WTC11 (cell line): ENCODE data around the gene P3R3URF. TPM values are rescaled to one million over a fixed set of nuclear protein-coding genes. Genes with fewer than 3 reads are reported as not detected.

Experiments
- ATAC-seq: fragments of 200-7000 bp; cut with Tn5 transposase; 2 replicates; pipeline ENCODE4 v1.10.0; 2021; ENCODE audit warnings: mild to moderate bottlenecking, moderate library complexity
- CTCF ChIA-PET: fragments of 300-600 bp; sonication (Branson Sonifier 250); formaldehyde crosslinking; loops from one replicate; lab custom pipeline; 2021; ENCODE audit warnings: antibody characterized with exemption; lab: Charles Lee
- POLR2A ChIA-PET: fragments of 350-600 bp; sonication (Branson Sonifier 250); formaldehyde crosslinking; loops from one replicate; lab custom pipeline; 2021; ENCODE audit warnings: antibody characterized with exemption; lab: Charles Lee
- DNase-seq: peaks from one replicate; pipeline ENCODE4 v3.0.0; 2021; ENCODE audit warnings: low spot score
- H3K27ac Mint-ChIP-seq: 2 replicates; pipeline ENCODE4 v1.8.0; 2021; ENCODE audit warnings: mixed read lengths
- H3K27me3 Mint-ChIP-seq: 2 replicates; pipeline ENCODE4 v1.8.0; 2021; ENCODE audit warnings: low read depth, mild to moderate bottlenecking, moderate library complexity, mixed read lengths
- H3K36me3 Mint-ChIP-seq: 2 replicates; pipeline ENCODE4 v1.8.0; 2021; ENCODE audit warnings: mixed read lengths
- H3K4me1 Mint-ChIP-seq: 2 replicates; pipeline ENCODE4 v1.8.0; 2022; ENCODE audit warnings: mixed read lengths
- H3K4me3 Mint-ChIP-seq: 2 replicates; pipeline ENCODE4 v1.8.0; 2021; ENCODE audit warnings: mild to moderate bottlenecking, moderate library complexity, mixed read lengths
- H3K9me3 Mint-ChIP-seq: 2 replicates; pipeline ENCODE4 v1.8.0; 2021; ENCODE audit warnings: mixed read lengths
- CREM ChIP-seq: sonication (generic); formaldehyde crosslinking; IDR thresholded peaks from 2 replicates; pipeline ENCODE4 v1.8.1; 2022; ENCODE audit warnings: mild to moderate bottlenecking, missing genetic modification reagents, moderate library complexity
- NFE2L1 ChIP-seq: sonication (generic); formaldehyde crosslinking; IDR thresholded peaks from 2 replicates; pipeline ENCODE4 v1.8.1; 2023; ENCODE audit warnings: missing genetic modification reagents
- NR3C1 ChIP-seq: sonication (generic); formaldehyde crosslinking; conservative IDR thresholded peaks from 2 replicates; pipeline ENCODE4 v1.8.1; 2023; ENCODE audit warnings: low read depth, mild to moderate bottlenecking, missing genetic modification reagents
- OVOL2 ChIP-seq: fragments of 250-450 bp; sonication (Bioruptor Pico); IDR thresholded peaks from 2 replicates; pipeline ENCODE4 v1.9.0; 2021; ENCODE audit warnings: mild to moderate bottlenecking, borderline replicate concordance
- TEAD1 ChIP-seq: sonication (generic); formaldehyde crosslinking; IDR thresholded peaks from 2 replicates; pipeline ENCODE4 v1.8.0; 2022; ENCODE audit warnings: mild to moderate bottlenecking, missing genetic modification reagents
- TP53 ChIP-seq: sonication (generic); formaldehyde crosslinking; IDR thresholded peaks from 2 replicates; pipeline ENCODE4 v1.8.1; 2023; ENCODE audit warnings: mild to moderate bottlenecking, missing genetic modification reagents
- ZNF121 ChIP-seq: sonication (generic); formaldehyde crosslinking; IDR thresholded peaks from 2 replicates; pipeline ENCODE4 v1.8.0; 2023; ENCODE audit warnings: missing genetic modification reagents
- ZNF219 ChIP-seq: sonication (generic); formaldehyde crosslinking; IDR thresholded peaks from 2 replicates; pipeline ENCODE4 v1.8.0; 2023; ENCODE audit warnings: missing genetic modification reagents, mild to moderate bottlenecking, borderline replicate concordance
- ZNF317 ChIP-seq: sonication (generic); formaldehyde crosslinking; IDR thresholded peaks from 2 replicates; pipeline ENCODE4 v1.8.1; 2023; ENCODE audit warnings: low read depth, mild to moderate bottlenecking, moderate library complexity, missing genetic modification reagents, borderline replicate concordance
- ZNF396 ChIP-seq: fragments of 250-450 bp; sonication (Bioruptor Pico); IDR thresholded peaks from 2 replicates; pipeline ENCODE4 v1.8.0; 2021; ENCODE audit warnings: mild to moderate bottlenecking, moderate library complexity, borderline replicate concordance
- total RNA-seq: library from RNA; stranded (reverse); gene quantifications from 3 replicates; pipeline ENCODE4 v1.2.3, GENCODE V29; 2021
- TF ChIP-seq, protein P1 (sequence below): sonication (generic); formaldehyde crosslinking; IDR thresholded peaks from 2 replicates; pipeline ENCODE4 v1.8.0; 2023; ENCODE audit warnings: mild to moderate bottlenecking, missing genetic modification reagents
- TF ChIP-seq, protein P2 (sequence below): sonication (generic); formaldehyde crosslinking; IDR thresholded peaks from 2 replicates; pipeline ENCODE4 v1.8.0; 2023; ENCODE audit warnings: missing genetic modification reagents, mild to moderate bottlenecking, borderline replicate concordance
- TF ChIP-seq, protein P3 (sequence below): sonication (generic); formaldehyde crosslinking; IDR thresholded peaks from 2 replicates; pipeline ENCODE4 v1.8.0; 2022; ENCODE audit warnings: missing genetic modification reagents
- TF ChIP-seq, protein P4 (sequence below): fragments of 250-450 bp; sonication (Bioruptor Pico); IDR thresholded peaks from 2 replicates; pipeline ENCODE4 v1.9.0; 2021; ENCODE audit warnings: mild to moderate bottlenecking, borderline replicate concordance
- TF ChIP-seq, protein P5 (sequence below): sonication (generic); formaldehyde crosslinking; IDR thresholded peaks from 2 replicates; pipeline ENCODE4 v1.8.1; 2022; ENCODE audit warnings: missing genetic modification reagents, borderline replicate concordance
- TF ChIP-seq, protein P6 (sequence below): sonication (generic); formaldehyde crosslinking; IDR thresholded peaks from 2 replicates; pipeline ENCODE4 v1.8.0; 2022; ENCODE audit warnings: mild to moderate bottlenecking, missing genetic modification reagents

P3R3URF gene
- total RNA-seq, 1 experiment from 2014 or later = not detected

DNA sequence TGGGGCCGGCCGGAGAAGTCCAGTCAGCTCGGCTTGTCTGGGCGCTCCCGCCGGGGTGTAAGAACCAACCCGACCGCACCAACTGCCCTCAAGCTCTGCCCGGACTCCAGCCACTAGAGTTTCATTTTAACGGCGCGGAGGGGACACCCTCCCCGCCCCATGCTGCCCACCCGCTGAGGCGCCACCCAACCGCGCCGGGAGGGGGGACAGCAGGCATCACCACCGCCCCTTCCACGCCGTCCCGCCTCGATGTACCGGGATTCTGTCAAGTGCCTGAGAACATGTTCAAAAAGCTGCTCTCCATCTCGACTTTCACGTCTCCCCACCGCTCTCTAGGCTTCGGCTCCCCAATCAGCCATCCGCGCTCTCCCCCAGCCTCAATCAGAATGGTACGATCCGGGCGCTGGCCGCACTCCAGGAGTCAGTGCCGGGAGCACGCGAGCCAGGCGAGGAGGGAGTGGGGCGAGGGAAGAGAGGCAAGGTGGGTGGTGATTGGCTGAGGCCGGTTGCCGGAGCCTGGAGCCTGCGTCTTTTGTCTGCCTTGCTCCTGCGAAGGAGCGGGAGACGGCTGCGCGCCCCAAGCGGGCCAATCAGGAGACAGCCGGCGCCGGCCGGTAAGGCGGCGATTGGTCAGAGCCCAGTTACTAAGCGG lies 43.6 kb downstream of the P3R3URF start, which contains the start of gene PIK3R3:
Gene PIK3R3 (minus strand): TSS at position 101 of the 652 bp plus-strand sequence. CDS start 677 bp downstream, outside the sequence.
- CTCF ChIA-PET = interaction anchor here (1.1 to 1.4 kb wide), 3 partner anchors 89 to 112 kb away, joined by 3 to 7 read pairs (median 5); no protein-coding TSS in a partner anchor
- Mint-ChIP-seq H3K4me1 (peaks cover 27% of the 10 kb centered on the region), H3K9me3 (no peaks in the 10 kb centered on the region), H3K36me3 (no peaks in the 10 kb centered on the region), H3K4me3 (peak within 1 kb of the TSS; percentile 90), H3K27ac (peak within 1 kb of the TSS; percentile 100), H3K27me3 (peaks cover 36% of the 10 kb centered on the region)
- DNase-seq (peak; percentile 98), ATAC-seq (peak; percentile 96)
- POLR2A ChIA-PET = interaction anchor here (0.6 to 1.5 kb wide), 3 partner anchors 14 to 87 kb away, joined by 3 to 7 read pairs (median 5); no protein-coding TSS in a partner anchor
- TF ChIP-seq, protein P1, sequence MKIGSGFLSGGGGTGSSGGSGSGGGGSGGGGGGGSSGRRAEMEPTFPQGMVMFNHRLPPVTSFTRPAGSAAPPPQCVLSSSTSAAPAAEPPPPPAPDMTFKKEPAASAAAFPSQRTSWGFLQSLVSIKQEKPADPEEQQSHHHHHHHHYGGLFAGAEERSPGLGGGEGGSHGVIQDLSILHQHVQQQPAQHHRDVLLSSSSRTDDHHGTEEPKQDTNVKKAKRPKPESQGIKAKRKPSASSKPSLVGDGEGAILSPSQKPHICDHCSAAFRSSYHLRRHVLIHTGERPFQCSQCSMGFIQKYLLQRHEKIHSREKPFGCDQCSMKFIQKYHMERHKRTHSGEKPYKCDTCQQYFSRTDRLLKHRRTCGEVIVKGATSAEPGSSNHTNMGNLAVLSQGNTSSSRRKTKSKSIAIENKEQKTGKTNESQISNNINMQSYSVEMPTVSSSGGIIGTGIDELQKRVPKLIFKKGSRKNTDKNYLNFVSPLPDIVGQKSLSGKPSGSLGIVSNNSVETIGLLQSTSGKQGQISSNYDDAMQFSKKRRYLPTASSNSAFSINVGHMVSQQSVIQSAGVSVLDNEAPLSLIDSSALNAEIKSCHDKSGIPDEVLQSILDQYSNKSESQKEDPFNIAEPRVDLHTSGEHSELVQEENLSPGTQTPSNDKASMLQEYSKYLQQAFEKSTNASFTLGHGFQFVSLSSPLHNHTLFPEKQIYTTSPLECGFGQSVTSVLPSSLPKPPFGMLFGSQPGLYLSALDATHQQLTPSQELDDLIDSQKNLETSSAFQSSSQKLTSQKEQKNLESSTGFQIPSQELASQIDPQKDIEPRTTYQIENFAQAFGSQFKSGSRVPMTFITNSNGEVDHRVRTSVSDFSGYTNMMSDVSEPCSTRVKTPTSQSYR (CRISPR knock-in tag) = no peak
- TF ChIP-seq NFE2L1 (CRISPR knock-in tag) (peak; percentile 97), ZNF317 (CRISPR knock-in tag) (no peak), TP53 (peak; percentile 92; the same call in 1 of the 2 replicates), ZNF219 (peak; percentile 48), OVOL2 (CRISPR knock-in tag) (no peak), ZNF396 (no peak), NR3C1 (no peak), ZNF121 (CRISPR knock-in tag) (0 out of 2 replicates have a peak, but pooled peaks have one; percentile 2), CREM (0 out of 2 replicates have a peak, but pooled peaks have one; percentile 76), TEAD1 (CRISPR knock-in tag) (peak; percentile 95)
- TF ChIP-seq, protein P2, sequence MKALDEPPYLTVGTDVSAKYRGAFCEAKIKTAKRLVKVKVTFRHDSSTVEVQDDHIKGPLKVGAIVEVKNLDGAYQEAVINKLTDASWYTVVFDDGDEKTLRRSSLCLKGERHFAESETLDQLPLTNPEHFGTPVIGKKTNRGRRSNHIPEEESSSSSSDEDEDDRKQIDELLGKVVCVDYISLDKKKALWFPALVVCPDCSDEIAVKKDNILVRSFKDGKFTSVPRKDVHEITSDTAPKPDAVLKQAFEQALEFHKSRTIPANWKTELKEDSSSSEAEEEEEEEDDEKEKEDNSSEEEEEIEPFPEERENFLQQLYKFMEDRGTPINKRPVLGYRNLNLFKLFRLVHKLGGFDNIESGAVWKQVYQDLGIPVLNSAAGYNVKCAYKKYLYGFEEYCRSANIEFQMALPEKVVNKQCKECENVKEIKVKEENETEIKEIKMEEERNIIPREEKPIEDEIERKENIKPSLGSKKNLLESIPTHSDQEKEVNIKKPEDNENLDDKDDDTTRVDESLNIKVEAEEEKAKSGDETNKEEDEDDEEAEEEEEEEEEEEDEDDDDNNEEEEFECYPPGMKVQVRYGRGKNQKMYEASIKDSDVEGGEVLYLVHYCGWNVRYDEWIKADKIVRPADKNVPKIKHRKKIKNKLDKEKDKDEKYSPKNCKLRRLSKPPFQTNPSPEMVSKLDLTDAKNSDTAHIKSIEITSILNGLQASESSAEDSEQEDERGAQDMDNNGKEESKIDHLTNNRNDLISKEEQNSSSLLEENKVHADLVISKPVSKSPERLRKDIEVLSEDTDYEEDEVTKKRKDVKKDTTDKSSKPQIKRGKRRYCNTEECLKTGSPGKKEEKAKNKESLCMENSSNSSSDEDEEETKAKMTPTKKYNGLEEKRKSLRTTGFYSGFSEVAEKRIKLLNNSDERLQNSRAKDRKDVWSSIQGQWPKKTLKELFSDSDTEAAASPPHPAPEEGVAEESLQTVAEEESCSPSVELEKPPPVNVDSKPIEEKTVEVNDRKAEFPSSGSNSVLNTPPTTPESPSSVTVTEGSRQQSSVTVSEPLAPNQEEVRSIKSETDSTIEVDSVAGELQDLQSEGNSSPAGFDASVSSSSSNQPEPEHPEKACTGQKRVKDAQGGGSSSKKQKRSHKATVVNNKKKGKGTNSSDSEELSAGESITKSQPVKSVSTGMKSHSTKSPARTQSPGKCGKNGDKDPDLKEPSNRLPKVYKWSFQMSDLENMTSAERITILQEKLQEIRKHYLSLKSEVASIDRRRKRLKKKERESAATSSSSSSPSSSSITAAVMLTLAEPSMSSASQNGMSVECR (CRISPR knock-in tag) = peak; percentile 96; the same call in 1 of the 2 replicates
- TF ChIP-seq, protein P3, sequence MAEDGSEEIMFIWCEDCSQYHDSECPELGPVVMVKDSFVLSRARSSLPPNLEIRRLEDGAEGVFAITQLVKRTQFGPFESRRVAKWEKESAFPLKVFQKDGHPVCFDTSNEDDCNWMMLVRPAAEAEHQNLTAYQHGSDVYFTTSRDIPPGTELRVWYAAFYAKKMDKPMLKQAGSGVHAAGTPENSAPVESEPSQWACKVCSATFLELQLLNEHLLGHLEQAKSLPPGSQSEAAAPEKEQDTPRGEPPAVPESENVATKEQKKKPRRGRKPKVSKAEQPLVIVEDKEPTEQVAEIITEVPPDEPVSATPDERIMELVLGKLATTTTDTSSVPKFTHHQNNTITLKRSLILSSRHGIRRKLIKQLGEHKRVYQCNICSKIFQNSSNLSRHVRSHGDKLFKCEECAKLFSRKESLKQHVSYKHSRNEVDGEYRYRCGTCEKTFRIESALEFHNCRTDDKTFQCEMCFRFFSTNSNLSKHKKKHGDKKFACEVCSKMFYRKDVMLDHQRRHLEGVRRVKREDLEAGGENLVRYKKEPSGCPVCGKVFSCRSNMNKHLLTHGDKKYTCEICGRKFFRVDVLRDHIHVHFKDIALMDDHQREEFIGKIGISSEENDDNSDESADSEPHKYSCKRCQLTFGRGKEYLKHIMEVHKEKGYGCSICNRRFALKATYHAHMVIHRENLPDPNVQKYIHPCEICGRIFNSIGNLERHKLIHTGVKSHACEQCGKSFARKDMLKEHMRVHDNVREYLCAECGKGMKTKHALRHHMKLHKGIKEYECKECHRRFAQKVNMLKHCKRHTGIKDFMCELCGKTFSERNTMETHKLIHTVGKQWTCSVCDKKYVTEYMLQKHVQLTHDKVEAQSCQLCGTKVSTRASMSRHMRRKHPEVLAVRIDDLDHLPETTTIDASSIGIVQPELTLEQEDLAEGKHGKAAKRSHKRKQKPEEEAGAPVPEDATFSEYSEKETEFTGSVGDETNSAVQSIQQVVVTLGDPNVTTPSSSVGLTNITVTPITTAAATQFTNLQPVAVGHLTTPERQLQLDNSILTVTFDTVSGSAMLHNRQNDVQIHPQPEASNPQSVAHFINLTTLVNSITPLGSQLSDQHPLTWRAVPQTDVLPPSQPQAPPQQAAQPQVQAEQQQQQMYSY (CRISPR knock-in tag) = 0 out of 2 replicates have a peak, but pooled peaks have one; percentile 42
- TF ChIP-seq, protein P4, sequence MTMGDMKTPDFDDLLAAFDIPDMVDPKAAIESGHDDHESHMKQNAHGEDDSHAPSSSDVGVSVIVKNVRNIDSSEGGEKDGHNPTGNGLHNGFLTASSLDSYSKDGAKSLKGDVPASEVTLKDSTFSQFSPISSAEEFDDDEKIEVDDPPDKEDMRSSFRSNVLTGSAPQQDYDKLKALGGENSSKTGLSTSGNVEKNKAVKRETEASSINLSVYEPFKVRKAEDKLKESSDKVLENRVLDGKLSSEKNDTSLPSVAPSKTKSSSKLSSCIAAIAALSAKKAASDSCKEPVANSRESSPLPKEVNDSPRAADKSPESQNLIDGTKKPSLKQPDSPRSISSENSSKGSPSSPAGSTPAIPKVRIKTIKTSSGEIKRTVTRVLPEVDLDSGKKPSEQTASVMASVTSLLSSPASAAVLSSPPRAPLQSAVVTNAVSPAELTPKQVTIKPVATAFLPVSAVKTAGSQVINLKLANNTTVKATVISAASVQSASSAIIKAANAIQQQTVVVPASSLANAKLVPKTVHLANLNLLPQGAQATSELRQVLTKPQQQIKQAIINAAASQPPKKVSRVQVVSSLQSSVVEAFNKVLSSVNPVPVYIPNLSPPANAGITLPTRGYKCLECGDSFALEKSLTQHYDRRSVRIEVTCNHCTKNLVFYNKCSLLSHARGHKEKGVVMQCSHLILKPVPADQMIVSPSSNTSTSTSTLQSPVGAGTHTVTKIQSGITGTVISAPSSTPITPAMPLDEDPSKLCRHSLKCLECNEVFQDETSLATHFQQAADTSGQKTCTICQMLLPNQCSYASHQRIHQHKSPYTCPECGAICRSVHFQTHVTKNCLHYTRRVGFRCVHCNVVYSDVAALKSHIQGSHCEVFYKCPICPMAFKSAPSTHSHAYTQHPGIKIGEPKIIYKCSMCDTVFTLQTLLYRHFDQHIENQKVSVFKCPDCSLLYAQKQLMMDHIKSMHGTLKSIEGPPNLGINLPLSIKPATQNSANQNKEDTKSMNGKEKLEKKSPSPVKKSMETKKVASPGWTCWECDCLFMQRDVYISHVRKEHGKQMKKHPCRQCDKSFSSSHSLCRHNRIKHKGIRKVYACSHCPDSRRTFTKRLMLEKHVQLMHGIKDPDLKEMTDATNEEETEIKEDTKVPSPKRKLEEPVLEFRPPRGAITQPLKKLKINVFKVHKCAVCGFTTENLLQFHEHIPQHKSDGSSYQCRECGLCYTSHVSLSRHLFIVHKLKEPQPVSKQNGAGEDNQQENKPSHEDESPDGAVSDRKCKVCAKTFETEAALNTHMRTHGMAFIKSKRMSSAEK (CRISPR knock-in tag) = no peak
- TF ChIP-seq, protein P5, sequence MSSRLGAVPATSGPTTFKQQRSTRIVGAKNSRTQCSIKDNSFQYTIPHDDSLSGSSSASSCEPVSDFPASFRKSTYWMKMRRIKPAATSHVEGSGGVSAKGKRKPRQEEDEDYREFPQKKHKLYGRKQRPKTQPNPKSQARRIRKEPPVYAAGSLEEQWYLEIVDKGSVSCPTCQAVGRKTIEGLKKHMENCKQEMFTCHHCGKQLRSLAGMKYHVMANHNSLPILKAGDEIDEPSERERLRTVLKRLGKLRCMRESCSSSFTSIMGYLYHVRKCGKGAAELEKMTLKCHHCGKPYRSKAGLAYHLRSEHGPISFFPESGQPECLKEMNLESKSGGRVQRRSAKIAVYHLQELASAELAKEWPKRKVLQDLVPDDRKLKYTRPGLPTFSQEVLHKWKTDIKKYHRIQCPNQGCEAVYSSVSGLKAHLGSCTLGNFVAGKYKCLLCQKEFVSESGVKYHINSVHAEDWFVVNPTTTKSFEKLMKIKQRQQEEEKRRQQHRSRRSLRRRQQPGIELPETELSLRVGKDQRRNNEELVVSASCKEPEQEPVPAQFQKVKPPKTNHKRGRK = no peak
- TF ChIP-seq, protein P6, sequence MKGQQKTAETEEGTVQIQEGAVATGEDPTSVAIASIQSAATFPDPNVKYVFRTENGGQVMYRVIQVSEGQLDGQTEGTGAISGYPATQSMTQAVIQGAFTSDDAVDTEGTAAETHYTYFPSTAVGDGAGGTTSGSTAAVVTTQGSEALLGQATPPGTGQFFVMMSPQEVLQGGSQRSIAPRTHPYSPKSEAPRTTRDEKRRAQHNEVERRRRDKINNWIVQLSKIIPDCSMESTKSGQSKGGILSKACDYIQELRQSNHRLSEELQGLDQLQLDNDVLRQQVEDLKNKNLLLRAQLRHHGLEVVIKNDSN (CRISPR knock-in tag) = peak; percentile 77; the same call in 1 of the 2 replicates
